ENCODE measurements around the gene CLC. TPM values are rescaled to one million over a fixed set of nuclear protein-coding genes. Genes with fewer than 3 reads are reported as not detected.

Gene CLC
- total RNA-seq, 2 experiments from 2014 or later = not detected

GRCh38 chr19:39738814-39739213 lies 985 bp upstream of the CLC start:
- H3K27ac Mint-ChIP-seq = no peak overlapping the region
- H3K27ac ChIP-seq (ENCODE audit: low read depth in 1 of 2, low read length in 2 of 2) = no peak overlapping the region
- no peak overlapping the region for H3K4me3 Mint-ChIP-seq
- H3K9me3 Mint-ChIP-seq = no peaks in the 10 kb centered on the region
- peaks cover 34% of the 10 kb centered on the region for H3K27me3 Mint-ChIP-seq
- intact Hi-C loops (cut with DNase I, micrococcal nuclease) = no loop called here
- H3K36me3 Mint-ChIP-seq (ENCODE audit: low read depth) = no peaks in the 10 kb centered on the region
- no peaks in the 10 kb centered on the region for H3K36me3 ChIP-seq (ENCODE audit: insufficient read depth, low read length)
- no peak overlapping the region for H3K4me3 ChIP-seq (ENCODE audit: low read length)
- ChIA-PET POLR2A (no interaction called here), CTCF (no interaction called here)
- H3K27me3 ChIP-seq (ENCODE audit: control insufficient read depth in 1 of 2, insufficient read depth in 2 of 2, low read length in 2 of 2) = peaks cover 4% of the 10 kb centered on the region in 2 experiments
- peaks cover 6% of the 10 kb centered on the region for H3K4me1 Mint-ChIP-seq (ENCODE audit: low read depth)
- no peak for TF ChIP-seq CTCF (IDR thresholded peaks at IDR 0.05)
- no peak for DNase-seq
- H3K4me1 ChIP-seq (ENCODE audit: insufficient read depth, low read length) = peaks cover 10% of the 10 kb centered on the region
- no peaks in the 10 kb centered on the region for H3K9me3 ChIP-seq (ENCODE audit: control insufficient read depth in 1 of 2, insufficient read depth in 1 of 2, low read length in 2 of 2)
- no peak for ATAC-seq (ENCODE audit: poor library complexity)

GRCh38 chr19:39737351-39737750 lies 478 bp downstream of the CLC start:
- Histone ChIP-seq H3K27me3 (ENCODE audit: control insufficient read depth in 1 of 2, insufficient read depth in 2 of 2, low read length in 2 of 2) (peaks cover 0 to 4% of the 10 kb centered on the region in 2 experiments), H3K27ac (ENCODE audit: low read depth in 1 of 2, low read length in 2 of 2) (no peak overlapping the region), H3K4me3 (ENCODE audit: low read length) (no peak overlapping the region), H3K36me3 (ENCODE audit: insufficient read depth, low read length) (no peaks in the 10 kb centered on the region), H3K9me3 (ENCODE audit: control insufficient read depth in 1 of 2, insufficient read depth in 1 of 2, low read length in 2 of 2) (no peaks in the 10 kb centered on the region), H3K4me1 (ENCODE audit: insufficient read depth, low read length) (peaks cover 10% of the 10 kb centered on the region)
- ATAC-seq (ENCODE audit: poor library complexity) (no peak), DNase-seq (peak in 2 of 14 experiments; percentile 3 to 6)
- POLR2A ChIA-PET = no interaction called here
- Mint-ChIP-seq H3K27me3 (peaks cover 23% of the 10 kb centered on the region), H3K27ac (no peak overlapping the region), H3K9me3 (no peaks in the 10 kb centered on the region), H3K36me3 (ENCODE audit: low read depth) (no peaks in the 10 kb centered on the region), H3K4me3 (no peak overlapping the region), H3K4me1 (ENCODE audit: low read depth) (peaks cover 6% of the 10 kb centered on the region)
- intact Hi-C loops (cut with DNase I, micrococcal nuclease) = no loop called here
- TF ChIP-seq CTCF (IDR thresholded peaks at IDR 0.05) = no peak
- CTCF ChIA-PET = no interaction called here

- ChIA-PET POLR2A (no interaction called here), CTCF (interaction anchor here (1.0 kb wide), 1 partner anchor 184 kb away, joined by 3 read pairs; no protein-coding TSS in a partner anchor)
- ATAC-seq (ENCODE audit: poor library complexity) (no peak), DNase-seq (no peak)
- Histone ChIP-seq H3K36me3 (ENCODE audit: insufficient read depth, low read length) (no peaks in the 10 kb centered on the region), H3K27me3 (ENCODE audit: control insufficient read depth in 1 of 2, insufficient read depth in 2 of 2, low read length in 2 of 2) (peaks cover 0 to 4% of the 10 kb centered on the region in 2 experiments), H3K27ac (ENCODE audit: low read depth in 1 of 2, low read length in 2 of 2) (no peak overlapping the region), H3K4me1 (ENCODE audit: insufficient read depth, low read length) (peaks cover 10% of the 10 kb centered on the region), H3K4me3 (ENCODE audit: low read length) (no peak overlapping the region), H3K9me3 (ENCODE audit: control insufficient read depth in 1 of 2, insufficient read depth in 1 of 2, low read length in 2 of 2) (no peaks in the 10 kb centered on the region)
- Mint-ChIP-seq H3K27me3 (peaks cover 15% of the 10 kb centered on the region), H3K27ac (no peak overlapping the region), H3K36me3 (ENCODE audit: low read depth) (no peaks in the 10 kb centered on the region), H3K4me3 (no peak overlapping the region), H3K4me1 (ENCODE audit: low read depth) (peaks cover 6% of the 10 kb centered on the region), H3K9me3 (no peaks in the 10 kb centered on the region)
- intact Hi-C loops (cut with DNase I, micrococcal nuclease) = no loop called here
- no peak for TF ChIP-seq CTCF (IDR thresholded peaks at IDR 0.05)
These were observed 1.7 kb downstream of the CLC start for GRCh38 chr19:39736088-39736487.
